HepG2 (cell line): ENCODE data around the gene RMDN2. TPM values are rescaled to one million over a fixed set of nuclear protein-coding genes. Genes with fewer than 3 reads are reported as not detected.
A peak's percentile ranks its signal among the peaks of the same experiment; 100 is the strongest.

Experiments used
- ATF7 ChIP-seq, 2 experiments: fragments of 450-650 bp in 1 of 2; sonication (generic) in 1 of 2; formaldehyde crosslinking in 1 of 2; IDR thresholded peaks; 2 replicates each; pipeline versions ENCODE4 v1.4.0 to v1.6.1; 2016 to 2020; ENCODE audit warnings: antibody characterized with exemption in 1 of 2, mild to moderate bottlenecking in 1 of 2, missing genetic modification reagents in 1 of 2
- BHLHE40 ChIP-seq: IDR thresholded peaks from 2 replicates; pipeline ENCODE4 v1.6.1; 2011; ENCODE audit warnings: low read length, improper control_type of control experiment
- HNRNPL ChIP-seq: fragments of 200-400 bp; formaldehyde crosslinking; IDR thresholded peaks from 2 replicates; pipeline ENCODE4 v1.6.1; 2017; ENCODE audit warnings: mild to moderate bottlenecking, low read depth, low read length
- HOXA5 ChIP-seq: sonication (generic); formaldehyde crosslinking; IDR thresholded peaks from 2 replicates; pipeline ENCODE4 v1.4.0; 2020; ENCODE audit warnings: missing genetic modification reagents
- KAT8 ChIP-seq: IDR thresholded peaks from 2 replicates; pipeline ENCODE4 v1.6.1; 2016; ENCODE audit warnings: missing genetic modification reagents, missing compliant biosample characterization
- MATR3 ChIP-seq: sonication (generic); formaldehyde crosslinking; IDR thresholded peaks from 2 replicates; pipeline ENCODE4 v1.4.0; 2020; ENCODE audit warnings: missing genetic modification reagents
- NFKB2 ChIP-seq: sonication (generic); formaldehyde crosslinking; IDR thresholded peaks from 2 replicates; pipeline ENCODE4 v1.4.0; 2020; ENCODE audit warnings: missing genetic modification reagents, borderline replicate concordance
- NKX3-1 ChIP-seq: sonication (generic); formaldehyde crosslinking; IDR thresholded peaks from 2 replicates; pipeline ENCODE4 v1.5.0; 2020; ENCODE audit warnings: missing genetic modification reagents
- RFXANK ChIP-seq: IDR thresholded peaks from 2 replicates; pipeline ENCODE4 v1.6.1; 2016
- ZBTB37 ChIP-seq: sonication (generic); formaldehyde crosslinking; IDR thresholded peaks from 2 replicates; pipeline ENCODE4 v1.4.0; 2020; ENCODE audit warnings: mild to moderate bottlenecking, missing genetic modification reagents
- ZNF296 ChIP-seq: sonication (generic); formaldehyde crosslinking; conservative IDR thresholded peaks from 2 replicates; pipeline ENCODE4 v1.5.0; 2020; ENCODE audit warnings: mild to moderate bottlenecking, missing genetic modification reagents
- ZNF333 ChIP-seq: sonication (generic); formaldehyde crosslinking; IDR thresholded peaks from 2 replicates; pipeline ENCODE4 v1.4.0; 2020; ENCODE audit warnings: mild to moderate bottlenecking, missing genetic modification reagents, borderline replicate concordance
- ZNF354B ChIP-seq: sonication (generic); formaldehyde crosslinking; IDR thresholded peaks from 2 replicates; pipeline ENCODE4 v1.8.0; 2022; ENCODE audit warnings: mild to moderate bottlenecking, missing genetic modification reagents
- ZNF558 ChIP-seq: sonication (generic); formaldehyde crosslinking; IDR thresholded peaks from 2 replicates; pipeline ENCODE4 v1.9.0; 2022; ENCODE audit warnings: mild to moderate bottlenecking, missing genetic modification reagents, borderline replicate concordance
- ZNF713 ChIP-seq: sonication (generic); formaldehyde crosslinking; IDR thresholded peaks from 2 replicates; pipeline ENCODE4 v1.4.0; 2020; ENCODE audit warnings: mild to moderate bottlenecking, missing genetic modification reagents
- ZNF891 ChIP-seq: sonication (generic); formaldehyde crosslinking; IDR thresholded peaks from 2 replicates; pipeline ENCODE4 v1.5.0; 2020; ENCODE audit warnings: mild to moderate bottlenecking, missing genetic modification reagents
- polyA plus RNA-seq, 8 experiments: library from polyadenylated mRNA; depleted of rRNA in 3 of 8; stranded (reverse) in 7 of 8; unstranded in 1 of 8; fragments of >200 nt; fragmentation: Illumina TruSeq in 4 of 8; extraction: Trizol in 4 of 8; gene quantifications; 2 replicates each; pipeline versions ENCODE4 v1.2.1 to v1.2.3, GENCODE V29; 2011 to 2016; ENCODE audit warnings: low read depth in 4 of 8, missing spikeins in 1 of 8, mixed read lengths in 1 of 8; ENCODE audit not compliant: insufficient read depth in 1 of 8
- total RNA-seq, 5 experiments: library from RNA; depleted of rRNA; stranded (reverse); fragments of >200 nt; fragmentation: Illumina TruSeq; extraction: Trizol; gene quantifications; 2 replicates each; pipeline ENCODE4 v1.2.3, GENCODE V29; 2016; ENCODE audit warnings: low read depth in 1 of 5
- TF ChIP-seq, protein P1 (sequence below): sonication (generic); formaldehyde crosslinking; IDR thresholded peaks from 2 replicates; pipeline ENCODE4 v1.5.1; 2020; ENCODE audit warnings: mild to moderate bottlenecking, moderate library complexity, missing genetic modification reagents
- TF ChIP-seq, protein P2 (sequence below): sonication (generic); formaldehyde crosslinking; IDR thresholded peaks from 2 replicates; pipeline ENCODE4 v1.4.0; 2020; ENCODE audit warnings: mild to moderate bottlenecking, missing genetic modification reagents
- TF ChIP-seq, protein P3 (sequence below): sonication (generic); formaldehyde crosslinking; IDR thresholded peaks from 2 replicates; pipeline ENCODE4 v1.4.0; 2020; ENCODE audit warnings: missing genetic modification reagents
- TF ChIP-seq, protein P4 (sequence below): sonication (generic); formaldehyde crosslinking; IDR thresholded peaks from 2 replicates; pipeline ENCODE4 v1.4.0; 2020; ENCODE audit warnings: missing genetic modification reagents, borderline replicate concordance

Gene RMDN2
- total and polyA plus RNA-seq, 2 of the 13 experiments (the other 11 are each of a cell fraction or from before 2014, with no cell fraction given), result 2.3 to 8.9 TPM

DNA sequence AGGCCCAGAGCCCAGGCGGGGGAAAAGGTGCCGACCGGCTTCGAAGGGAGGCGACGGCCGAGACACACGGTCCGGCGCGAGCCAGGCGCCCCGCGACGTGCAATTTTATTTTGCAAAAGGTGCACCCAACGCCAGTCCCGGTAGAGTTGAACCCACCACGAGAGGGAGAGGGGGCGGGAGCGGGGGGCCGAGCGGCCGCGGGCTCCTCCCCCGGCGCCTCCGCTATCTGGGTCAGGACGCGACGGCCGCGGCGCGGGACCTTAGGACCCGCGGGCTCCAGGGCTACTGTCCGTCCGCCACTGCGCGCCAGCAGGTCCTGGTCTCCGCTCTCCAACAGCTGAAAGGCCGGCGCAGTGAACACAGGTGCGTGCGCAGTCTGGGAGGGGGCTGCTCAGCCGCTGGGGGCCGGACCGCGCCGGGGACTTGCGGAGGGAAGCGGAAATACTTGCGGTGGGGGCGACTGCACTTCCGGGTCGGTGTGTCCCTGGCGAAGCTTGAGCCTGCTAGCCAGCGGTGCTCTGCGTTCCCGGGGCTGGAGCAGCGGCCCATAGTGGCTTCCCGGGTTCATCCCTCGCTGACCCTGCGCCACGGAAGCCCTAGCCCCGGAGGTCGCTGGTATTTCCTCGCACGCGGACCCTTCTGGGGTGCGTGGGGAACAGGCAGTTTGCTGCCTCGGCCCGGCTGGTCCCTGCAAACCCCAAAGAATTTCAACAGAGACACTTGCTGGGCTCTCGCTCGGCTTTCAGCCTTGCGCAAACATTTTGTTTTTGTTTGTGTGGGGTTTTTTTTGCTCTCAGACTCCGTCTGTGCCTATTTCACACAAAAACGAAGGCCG is at the start of gene RMDN2 (continued):
- TF ChIP-seq, protein P1, sequence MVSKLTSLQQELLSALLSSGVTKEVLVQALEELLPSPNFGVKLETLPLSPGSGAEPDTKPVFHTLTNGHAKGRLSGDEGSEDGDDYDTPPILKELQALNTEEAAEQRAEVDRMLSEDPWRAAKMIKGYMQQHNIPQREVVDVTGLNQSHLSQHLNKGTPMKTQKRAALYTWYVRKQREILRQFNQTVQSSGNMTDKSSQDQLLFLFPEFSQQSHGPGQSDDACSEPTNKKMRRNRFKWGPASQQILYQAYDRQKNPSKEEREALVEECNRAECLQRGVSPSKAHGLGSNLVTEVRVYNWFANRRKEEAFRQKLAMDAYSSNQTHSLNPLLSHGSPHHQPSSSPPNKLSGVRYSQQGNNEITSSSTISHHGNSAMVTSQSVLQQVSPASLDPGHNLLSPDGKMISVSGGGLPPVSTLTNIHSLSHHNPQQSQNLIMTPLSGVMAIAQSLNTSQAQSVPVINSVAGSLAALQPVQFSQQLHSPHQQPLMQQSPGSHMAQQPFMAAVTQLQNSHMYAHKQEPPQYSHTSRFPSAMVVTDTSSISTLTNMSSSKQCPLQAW, result peak; percentile 87
- TF ChIP-seq ZNF354B (CRISPR knock-in tag), result peak; percentile 98
- peak; percentile 98 for TF ChIP-seq KAT8 (CRISPR knock-in tag)
- TF ChIP-seq MATR3 (CRISPR knock-in tag), result no peak
- TF ChIP-seq NKX3-1 (CRISPR knock-in tag), result peak; percentile 89
- peak; percentile 97 for TF ChIP-seq HOXA5
- TF ChIP-seq, protein P2, sequence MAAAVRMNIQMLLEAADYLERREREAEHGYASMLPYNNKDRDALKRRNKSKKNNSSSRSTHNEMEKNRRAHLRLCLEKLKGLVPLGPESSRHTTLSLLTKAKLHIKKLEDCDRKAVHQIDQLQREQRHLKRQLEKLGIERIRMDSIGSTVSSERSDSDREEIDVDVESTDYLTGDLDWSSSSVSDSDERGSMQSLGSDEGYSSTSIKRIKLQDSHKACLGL, result peak; percentile 84
- TF ChIP-seq RFXANK (CRISPR knock-in tag), result peak; percentile 58; the same call in 1 of the 2 replicates
- TF ChIP-seq ZNF713 (CRISPR knock-in tag), result peak; percentile 93; the same call in 1 of the 2 replicates
- peak; percentile 97 for TF ChIP-seq NFKB2
- peak; percentile 41 for TF ChIP-seq BHLHE40
- peak; percentile 87 for TF ChIP-seq ZNF333 (CRISPR knock-in tag)
- TF ChIP-seq, protein P3, sequence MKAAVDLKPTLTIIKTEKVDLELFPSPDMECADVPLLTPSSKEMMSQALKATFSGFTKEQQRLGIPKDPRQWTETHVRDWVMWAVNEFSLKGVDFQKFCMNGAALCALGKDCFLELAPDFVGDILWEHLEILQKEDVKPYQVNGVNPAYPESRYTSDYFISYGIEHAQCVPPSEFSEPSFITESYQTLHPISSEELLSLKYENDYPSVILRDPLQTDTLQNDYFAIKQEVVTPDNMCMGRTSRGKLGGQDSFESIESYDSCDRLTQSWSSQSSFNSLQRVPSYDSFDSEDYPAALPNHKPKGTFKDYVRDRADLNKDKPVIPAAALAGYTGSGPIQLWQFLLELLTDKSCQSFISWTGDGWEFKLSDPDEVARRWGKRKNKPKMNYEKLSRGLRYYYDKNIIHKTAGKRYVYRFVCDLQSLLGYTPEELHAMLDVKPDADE (CRISPR knock-in tag), result peak; percentile 66; the same call in 1 of the 2 replicates
- TF ChIP-seq HNRNPL, result peak; percentile 74
- TF ChIP-seq ZBTB37 (CRISPR knock-in tag), result peak; percentile 66; the same call in 1 of the 2 replicates
- no peak for TF ChIP-seq ATF7 (IDR thresholded peaks at IDR 0.05)
- peak; percentile 82 for TF ChIP-seq ATF7 (CRISPR knock-in tag; IDR thresholded peaks at IDR 0.05)
- peak; percentile 92 for TF ChIP-seq ZNF891 (CRISPR knock-in tag)
- TF ChIP-seq ZNF558 (CRISPR knock-in tag), result peak; percentile 65
- TF ChIP-seq ZNF296 (CRISPR knock-in tag), result no peak; the same call in 1 of the 2 replicates
- TF ChIP-seq, protein P4, sequence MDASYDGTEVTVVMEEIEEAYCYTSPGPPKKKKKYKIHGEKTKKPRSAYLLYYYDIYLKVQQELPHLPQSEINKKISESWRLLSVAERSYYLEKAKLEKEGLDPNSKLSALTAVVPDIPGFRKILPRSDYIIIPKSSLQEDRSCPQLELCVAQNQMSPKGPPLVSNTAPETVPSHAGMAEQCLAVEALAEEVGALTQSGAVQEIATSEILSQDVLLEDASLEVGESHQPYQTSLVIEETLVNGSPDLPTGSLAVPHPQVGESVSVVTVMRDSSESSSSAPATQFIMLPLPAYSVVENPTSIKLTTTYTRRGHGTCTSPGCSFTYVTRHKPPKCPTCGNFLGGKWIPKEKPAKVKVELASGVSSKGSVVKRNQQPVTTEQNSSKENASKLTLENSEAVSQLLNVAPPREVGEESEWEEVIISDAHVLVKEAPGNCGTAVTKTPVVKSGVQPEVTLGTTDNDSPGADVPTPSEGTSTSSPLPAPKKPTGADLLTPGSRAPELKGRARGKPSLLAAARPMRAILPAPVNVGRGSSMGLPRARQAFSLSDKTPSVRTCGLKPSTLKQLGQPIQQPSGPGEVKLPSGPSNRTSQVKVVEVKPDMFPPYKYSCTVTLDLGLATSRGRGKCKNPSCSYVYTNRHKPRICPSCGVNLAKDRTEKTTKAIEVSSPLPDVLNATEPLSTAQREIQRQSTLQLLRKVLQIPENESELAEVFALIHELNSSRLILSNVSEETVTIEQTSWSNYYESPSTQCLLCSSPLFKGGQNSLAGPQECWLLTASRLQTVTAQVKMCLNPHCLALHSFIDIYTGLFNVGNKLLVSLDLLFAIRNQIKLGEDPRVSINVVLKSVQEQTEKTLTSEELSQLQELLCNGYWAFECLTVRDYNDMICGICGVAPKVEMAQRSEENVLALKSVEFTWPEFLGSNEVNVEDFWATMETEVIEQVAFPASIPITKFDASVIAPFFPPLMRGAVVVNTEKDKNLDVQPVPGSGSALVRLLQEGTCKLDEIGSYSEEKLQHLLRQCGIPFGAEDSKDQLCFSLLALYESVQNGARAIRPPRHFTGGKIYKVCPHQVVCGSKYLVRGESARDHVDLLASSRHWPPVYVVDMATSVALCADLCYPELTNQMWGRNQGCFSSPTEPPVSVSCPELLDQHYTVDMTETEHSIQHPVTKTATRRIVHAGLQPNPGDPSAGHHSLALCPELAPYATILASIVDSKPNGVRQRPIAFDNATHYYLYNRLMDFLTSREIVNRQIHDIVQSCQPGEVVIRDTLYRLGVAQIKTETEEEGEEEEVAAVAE (CRISPR knock-in tag), result no peak
